AG10803 (cell line): Measurements from ENCODE around the gene JAKMIP2.
"Not testable (repeated sequence)": the region's sequence is repeated elsewhere in the genome, so short reads cannot be mapped to it uniquely, and the experiment has no call there.

ENCODE experiments used
- DNase-seq: peaks from one replicate; pipeline ENCODE4 v3.0.0; 2010; ENCODE audit warnings: low read depth
- H3K4me3 ChIP-seq: 2 replicates; pipeline ENCODE4 v1.5.1; 2011; ENCODE audit warnings: mild to moderate bottlenecking, low read length, control low read depth
- TF ChIP-seq, protein P1 (sequence below): conservative IDR thresholded peaks from 2 replicates; pipeline ENCODE4 v1.5.1; 2011; ENCODE audit warnings: mild to moderate bottlenecking, low read length, control low read depth, inconsistent platforms

Gene JAKMIP2

DNA sequence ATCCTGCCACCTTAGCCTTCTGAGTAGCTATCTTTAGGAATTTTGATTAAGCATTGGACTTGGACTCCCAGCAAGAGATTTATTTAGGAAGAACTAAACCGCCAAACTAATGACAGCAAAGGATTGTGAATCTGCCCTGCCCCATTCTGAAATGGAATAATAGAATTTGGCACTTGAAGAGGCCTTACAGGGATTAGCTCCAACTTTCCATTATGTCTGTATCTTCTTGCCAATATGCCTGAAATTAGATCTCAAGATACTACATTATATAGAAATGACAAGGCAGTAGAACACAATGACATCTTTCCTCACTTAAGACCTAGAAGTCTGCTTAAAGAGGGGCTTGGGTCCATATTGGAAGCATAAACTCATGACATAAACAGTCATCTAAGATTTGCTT lies 195.7 kb downstream of the JAKMIP2 start:
- TF ChIP-seq, protein P1, sequence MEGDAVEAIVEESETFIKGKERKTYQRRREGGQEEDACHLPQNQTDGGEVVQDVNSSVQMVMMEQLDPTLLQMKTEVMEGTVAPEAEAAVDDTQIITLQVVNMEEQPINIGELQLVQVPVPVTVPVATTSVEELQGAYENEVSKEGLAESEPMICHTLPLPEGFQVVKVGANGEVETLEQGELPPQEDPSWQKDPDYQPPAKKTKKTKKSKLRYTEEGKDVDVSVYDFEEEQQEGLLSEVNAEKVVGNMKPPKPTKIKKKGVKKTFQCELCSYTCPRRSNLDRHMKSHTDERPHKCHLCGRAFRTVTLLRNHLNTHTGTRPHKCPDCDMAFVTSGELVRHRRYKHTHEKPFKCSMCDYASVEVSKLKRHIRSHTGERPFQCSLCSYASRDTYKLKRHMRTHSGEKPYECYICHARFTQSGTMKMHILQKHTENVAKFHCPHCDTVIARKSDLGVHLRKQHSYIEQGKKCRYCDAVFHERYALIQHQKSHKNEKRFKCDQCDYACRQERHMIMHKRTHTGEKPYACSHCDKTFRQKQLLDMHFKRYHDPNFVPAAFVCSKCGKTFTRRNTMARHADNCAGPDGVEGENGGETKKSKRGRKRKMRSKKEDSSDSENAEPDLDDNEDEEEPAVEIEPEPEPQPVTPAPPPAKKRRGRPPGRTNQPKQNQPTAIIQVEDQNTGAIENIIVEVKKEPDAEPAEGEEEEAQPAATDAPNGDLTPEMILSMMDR = no peak
- DNase-seq = no peak
- no peak overlapping the region for H3K4me3 ChIP-seq

- H3K4me3 ChIP-seq = no peak overlapping the region
- TF ChIP-seq, protein P1 = no peak
- DNase-seq = no peak
Measured at GRCh38 chr5:147586221-147586620, 196.3 kb downstream of the JAKMIP2 start.

DNA sequence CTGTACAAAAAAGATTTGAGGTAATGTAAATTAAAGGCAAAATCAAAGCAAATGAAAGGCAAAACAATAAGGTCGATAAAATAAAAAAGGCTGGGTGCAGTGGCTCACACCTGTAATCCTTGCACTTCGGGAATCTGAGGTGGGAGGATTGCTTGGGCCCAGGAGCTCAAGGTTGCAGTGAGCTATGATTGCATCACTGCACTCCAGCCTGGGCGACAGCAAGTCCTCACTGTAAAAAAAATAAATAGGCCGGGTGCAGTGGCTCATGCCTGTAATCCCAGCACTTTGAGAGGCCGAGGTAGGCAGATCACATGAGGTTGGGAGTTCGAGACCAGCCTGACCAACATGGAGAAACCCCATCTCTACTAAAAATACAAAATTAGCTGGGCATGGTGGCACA lies 200.3 kb downstream of the JAKMIP2 start:
- H3K4me3 ChIP-seq, DNase-seq: not testable (repeated sequence)

GRCh38 chr5:147580418-147580817 lies 202.1 kb downstream of the JAKMIP2 start:
- DNase-seq, H3K4me3 ChIP-seq: not testable (repeated sequence)

- TF ChIP-seq, protein P1 = peak; percentile 82
- DNase-seq = peak; percentile 60
- no peak overlapping the region for H3K4me3 ChIP-seq
Measured at GRCh38 chr5:147578228-147579024, 204.1 kb downstream of the JAKMIP2 start.

DNA sequence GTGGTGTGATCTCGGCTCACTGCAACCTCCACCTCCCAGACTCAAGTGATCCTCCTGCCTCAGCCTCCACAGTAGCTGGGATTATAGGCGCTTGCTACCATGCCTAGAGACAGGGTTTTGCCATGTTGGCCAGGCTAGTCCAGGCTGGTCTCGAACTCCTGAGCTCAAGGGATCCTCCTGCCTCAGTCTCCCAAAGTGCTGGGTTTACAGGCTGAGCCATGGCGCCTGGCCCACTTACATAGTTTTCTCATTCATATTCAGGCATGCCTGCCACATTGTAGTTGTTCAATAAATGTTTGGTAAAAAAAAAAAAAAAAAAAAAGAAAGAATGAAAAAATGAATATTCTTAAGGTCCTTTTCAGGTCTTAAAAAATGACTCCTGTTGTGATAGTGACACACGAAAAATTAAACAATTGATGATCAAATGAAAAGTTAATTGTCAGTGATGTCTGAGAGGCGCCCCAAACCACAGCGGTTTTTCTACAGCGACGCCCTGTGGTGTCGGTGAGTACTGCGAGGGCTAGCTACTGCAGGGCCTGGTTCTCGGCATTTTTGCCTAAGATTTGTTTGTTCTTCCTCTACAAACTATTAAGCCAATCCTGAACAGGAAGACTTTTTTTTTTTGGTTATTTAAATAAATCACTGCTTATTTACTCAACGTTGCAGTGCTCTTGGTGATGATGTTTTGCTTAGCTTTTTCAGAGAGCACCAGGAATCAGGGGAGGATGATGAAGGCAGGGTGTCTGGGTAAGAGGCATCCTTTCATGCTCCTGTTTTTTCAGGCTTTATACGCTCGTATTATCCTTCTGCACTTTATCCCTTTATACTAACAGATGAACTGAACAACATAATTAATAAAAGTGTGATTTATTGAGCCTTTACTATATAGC lies 205.6 kb downstream of the JAKMIP2 start:
- peak; percentile 26 for DNase-seq
- no peak overlapping the region for H3K4me3 ChIP-seq
- TF ChIP-seq, protein P1 = peak; percentile 93

DNA sequence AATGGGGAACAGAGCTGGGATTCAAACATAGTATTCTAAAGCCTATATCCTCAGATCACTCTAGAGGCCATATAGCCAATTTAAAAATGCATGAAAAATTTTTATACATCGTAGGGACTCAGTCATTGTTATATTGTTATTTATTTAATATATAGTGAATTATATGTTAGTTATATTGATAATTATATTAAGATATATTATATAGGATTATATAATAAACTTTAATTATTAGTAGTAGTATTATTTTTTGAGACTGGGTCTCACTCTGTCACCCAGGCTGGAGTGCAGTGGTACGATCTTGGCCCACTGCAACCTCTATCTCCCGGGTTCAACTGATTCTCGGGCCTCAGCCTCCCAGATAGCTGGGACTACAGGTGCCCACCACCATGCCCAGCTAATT lies 206.9 kb downstream of the JAKMIP2 start:
- TF ChIP-seq, protein P1 = no peak
- no peak overlapping the region for H3K4me3 ChIP-seq
- DNase-seq = no peak

DNA sequence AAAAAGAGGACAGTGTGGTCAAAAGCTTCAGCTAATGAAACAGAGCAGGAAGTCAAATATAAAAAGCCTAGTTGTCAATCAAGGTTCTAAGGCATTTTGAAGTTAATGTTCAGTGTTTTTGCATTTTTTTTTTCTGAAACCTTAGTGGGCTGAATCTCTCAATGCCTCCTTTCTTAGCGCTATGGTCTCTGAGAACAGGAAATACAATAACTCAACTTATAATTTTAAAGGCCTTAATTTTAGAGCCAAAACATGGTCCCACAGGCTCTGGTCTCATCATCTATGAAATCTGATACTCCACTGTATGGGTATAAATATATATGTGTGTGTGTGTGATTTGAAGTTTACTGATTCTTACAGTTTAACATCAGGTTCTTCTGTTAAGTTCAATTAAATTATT lies 209.3 kb downstream of the JAKMIP2 start:
- no peak overlapping the region for H3K4me3 ChIP-seq
- no peak for DNase-seq
- TF ChIP-seq, protein P1 = no peak
